GM12872 (cell line): ENCODE measurements around the gene XPC.

ENCODE experiments used
- TF ChIP-seq, protein P1 (sequence below): IDR thresholded peaks from 3 replicates; pipeline ENCODE4 v1.5.1; 2011; ENCODE audit warnings: low read depth, mild to moderate bottlenecking, low read length, moderate library complexity; ENCODE audit not compliant: insufficient read depth

The XPC gene

DNA sequence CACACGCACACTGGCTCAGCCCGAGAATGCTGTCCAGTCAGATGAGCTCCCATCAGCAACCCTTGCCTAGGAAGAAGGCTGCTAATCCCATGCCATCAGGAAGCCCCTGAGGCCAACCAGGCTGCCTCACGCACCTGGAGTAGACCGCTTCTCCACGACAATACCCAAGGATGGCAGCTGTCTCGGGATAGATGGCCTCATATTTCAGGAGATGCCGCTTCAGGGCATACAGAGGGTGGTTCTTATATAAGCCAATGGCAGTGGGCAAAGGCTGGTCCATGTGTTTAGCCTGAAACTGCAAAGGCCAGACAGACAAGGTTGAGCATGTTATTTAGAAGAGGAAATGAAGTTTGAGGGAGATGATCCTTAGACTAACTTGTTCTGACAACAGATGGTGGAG is 22.2 kb downstream of the XPC start:
- TF ChIP-seq, protein P1, sequence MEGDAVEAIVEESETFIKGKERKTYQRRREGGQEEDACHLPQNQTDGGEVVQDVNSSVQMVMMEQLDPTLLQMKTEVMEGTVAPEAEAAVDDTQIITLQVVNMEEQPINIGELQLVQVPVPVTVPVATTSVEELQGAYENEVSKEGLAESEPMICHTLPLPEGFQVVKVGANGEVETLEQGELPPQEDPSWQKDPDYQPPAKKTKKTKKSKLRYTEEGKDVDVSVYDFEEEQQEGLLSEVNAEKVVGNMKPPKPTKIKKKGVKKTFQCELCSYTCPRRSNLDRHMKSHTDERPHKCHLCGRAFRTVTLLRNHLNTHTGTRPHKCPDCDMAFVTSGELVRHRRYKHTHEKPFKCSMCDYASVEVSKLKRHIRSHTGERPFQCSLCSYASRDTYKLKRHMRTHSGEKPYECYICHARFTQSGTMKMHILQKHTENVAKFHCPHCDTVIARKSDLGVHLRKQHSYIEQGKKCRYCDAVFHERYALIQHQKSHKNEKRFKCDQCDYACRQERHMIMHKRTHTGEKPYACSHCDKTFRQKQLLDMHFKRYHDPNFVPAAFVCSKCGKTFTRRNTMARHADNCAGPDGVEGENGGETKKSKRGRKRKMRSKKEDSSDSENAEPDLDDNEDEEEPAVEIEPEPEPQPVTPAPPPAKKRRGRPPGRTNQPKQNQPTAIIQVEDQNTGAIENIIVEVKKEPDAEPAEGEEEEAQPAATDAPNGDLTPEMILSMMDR: no peak

- TF ChIP-seq, protein P1: no peak
These were observed 23.4 kb downstream of the XPC start for GRCh38 chr3:14154895-14155440.

GRCh38 chr3:14154276-14154675 is 24.1 kb downstream of the XPC start:
- TF ChIP-seq, protein P1: no peak

DNA sequence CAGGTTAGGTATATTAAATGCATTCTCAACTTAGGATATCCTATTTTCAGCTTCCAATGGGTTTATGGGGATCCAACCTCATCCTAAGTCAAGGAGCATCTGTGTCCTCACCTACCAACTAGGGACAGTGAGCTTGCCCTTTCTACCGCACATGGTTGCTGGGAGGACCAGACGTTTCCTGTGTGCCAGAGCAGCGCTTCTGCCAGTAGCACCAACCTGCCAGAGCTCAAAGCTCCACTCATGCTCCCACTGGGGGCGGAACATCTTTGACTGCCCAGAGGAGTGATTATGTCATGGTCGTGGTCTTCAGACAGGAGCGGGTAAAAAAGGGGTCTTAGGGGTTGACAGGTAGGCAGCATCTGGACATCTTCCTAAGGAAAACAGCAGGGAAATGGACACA is 24.7 kb downstream of the XPC start:
- TF ChIP-seq, protein P1: no peak

DNA sequence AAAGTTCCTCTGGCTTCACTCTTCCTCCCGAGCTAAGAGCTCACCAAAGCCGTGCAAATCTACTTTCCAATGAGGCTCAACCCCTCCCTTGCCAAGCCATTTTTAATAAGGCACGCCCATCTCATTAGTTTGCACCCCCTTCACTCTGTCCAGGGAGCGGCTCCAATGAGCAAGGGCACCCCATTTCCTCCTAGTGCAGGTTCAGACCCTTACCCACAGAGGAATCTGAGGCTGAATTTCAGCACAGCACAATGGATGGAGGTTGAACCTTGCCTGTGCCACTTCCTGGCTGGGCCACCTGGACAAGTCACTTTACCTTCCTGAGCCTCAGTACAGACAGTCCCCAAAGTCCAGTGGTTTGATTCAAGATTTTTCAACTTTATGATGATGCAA is 25.4 kb downstream of the XPC start:
- TF ChIP-seq, protein P1: no peak

DNA sequence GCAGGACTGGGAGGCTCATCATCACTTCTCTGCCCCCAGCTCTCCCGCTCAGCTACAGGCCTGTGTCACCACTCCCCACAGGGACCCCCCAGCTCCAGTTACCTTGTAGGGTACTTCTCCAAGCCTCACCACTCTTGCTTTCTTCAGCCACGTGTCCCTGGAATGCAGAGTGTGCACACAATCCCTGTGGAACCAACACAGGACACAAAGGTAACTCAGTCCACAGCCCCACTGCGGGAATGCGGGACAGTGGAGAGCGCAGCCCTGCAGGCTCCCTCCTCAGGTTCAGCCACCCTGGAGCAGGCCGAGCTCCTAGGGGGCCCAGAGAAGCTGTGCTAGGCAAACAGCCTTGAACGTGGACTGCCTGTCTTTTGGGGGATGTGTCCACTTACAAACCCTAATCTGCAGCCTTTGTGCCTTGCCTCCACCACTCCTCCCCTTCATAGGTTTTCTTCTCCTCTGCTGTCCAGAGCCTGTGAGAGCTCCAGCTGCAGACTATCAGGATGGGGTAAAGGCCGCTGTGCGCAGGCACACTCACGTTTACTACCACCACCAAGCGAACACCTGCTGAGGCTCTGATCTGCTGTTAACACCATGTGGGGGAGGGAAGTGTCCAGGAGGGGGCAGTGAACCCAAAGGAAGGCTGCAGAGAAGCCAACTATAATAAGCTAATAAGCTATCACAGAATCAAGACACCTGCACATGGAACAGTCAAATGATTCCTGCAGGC is 26.0 kb downstream of the XPC start:
- TF ChIP-seq, protein P1: peak; percentile 28; the same call in 2 of the 3 replicates

DNA sequence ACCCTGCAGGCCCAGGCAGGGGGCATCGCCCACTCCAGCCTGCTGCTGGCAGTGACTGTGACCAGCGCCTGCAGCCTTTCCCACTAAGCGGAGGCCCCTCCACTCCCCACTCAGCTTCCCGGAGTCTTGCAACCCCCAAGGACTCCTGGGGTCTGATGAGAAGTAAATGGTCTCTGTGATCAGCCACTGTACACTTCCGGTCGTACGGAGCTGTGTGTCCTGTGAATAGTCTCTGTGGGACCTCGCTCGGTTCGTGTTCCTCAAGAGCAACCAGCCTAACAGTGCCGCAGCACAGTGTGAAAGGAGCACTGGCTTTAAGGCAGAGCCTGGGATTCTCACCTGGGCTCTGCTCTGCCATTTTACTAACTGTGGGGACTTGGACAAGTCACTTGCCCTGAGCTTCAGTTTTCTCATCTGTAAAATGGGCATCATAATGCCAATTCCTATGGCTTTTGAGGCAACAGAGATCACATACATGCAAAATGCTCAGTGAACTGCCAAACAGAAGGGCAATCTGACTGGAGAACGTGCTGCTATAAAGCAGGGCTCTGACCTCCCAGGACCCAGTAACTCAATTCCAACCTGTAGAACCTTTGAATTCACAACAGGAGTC is 26.8 kb downstream of the XPC start:
- TF ChIP-seq, protein P1: no peak
